B cell (primary cell): Measurements from ENCODE around the gene DTX3.

Experiments used
- EZH2 ChIP-seq: IDR thresholded peaks from 2 replicates; pipeline ENCODE4 v1.6.1; 2012; ENCODE audit warnings: borderline replicate concordance, low read depth, mild to moderate bottlenecking, moderate library complexity, low read length; ENCODE audit not compliant: insufficient read depth, poor library complexity, severe bottlenecking
- TF ChIP-seq, protein P1 (sequence below): fragments of 200-600 bp; IDR thresholded peaks from one replicate; pipeline ENCODE4 v1.8.0; 2022; ENCODE audit warnings: antibody characterized with exemption, mild to moderate bottlenecking

DNA sequence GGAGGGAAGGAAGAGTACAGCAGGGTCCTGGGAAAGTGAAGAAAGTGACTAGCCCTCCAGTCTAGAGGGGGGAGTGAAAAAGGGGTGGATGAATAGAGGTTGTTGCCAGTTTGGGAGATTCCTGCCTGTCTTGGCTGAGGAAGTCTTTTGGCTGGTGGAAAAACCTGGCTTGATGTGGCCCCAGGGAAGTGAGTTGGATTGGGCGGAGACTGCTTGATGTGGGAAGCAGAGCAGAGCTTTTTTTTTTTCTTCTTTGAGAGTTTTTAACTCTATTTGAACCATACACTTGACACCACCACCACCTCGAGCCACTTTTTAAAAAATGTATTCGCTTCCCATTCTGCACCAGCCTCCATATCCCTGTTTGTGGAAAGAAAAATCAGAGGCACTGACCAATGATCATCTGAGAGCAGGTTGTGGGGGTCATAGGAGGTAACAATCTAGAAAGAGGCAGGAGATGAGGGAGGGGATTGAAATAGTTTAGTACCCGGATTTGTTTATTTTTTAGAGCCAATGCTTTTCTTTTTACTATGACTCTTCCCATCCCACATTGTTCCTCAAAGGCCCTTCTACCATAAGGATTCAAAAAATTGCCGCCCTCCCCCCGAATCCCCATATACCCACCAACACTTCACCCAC lies 690 bp upstream of the DTX3 start:
- TF ChIP-seq, protein P1, sequence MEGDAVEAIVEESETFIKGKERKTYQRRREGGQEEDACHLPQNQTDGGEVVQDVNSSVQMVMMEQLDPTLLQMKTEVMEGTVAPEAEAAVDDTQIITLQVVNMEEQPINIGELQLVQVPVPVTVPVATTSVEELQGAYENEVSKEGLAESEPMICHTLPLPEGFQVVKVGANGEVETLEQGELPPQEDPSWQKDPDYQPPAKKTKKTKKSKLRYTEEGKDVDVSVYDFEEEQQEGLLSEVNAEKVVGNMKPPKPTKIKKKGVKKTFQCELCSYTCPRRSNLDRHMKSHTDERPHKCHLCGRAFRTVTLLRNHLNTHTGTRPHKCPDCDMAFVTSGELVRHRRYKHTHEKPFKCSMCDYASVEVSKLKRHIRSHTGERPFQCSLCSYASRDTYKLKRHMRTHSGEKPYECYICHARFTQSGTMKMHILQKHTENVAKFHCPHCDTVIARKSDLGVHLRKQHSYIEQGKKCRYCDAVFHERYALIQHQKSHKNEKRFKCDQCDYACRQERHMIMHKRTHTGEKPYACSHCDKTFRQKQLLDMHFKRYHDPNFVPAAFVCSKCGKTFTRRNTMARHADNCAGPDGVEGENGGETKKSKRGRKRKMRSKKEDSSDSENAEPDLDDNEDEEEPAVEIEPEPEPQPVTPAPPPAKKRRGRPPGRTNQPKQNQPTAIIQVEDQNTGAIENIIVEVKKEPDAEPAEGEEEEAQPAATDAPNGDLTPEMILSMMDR = no peak
- no peak for TF ChIP-seq EZH2
